Duodenal mucosa (tissue), 2 donors: Measurements from ENCODE around the gene C12orf60.
A peak's percentile ranks its signal among the peaks of the same experiment; 100 is the strongest.

ENCODE experiments used
- H3K27ac ChIP-seq: one replicate; pipeline ENCODE4 v1.7.0; 2013; ENCODE audit warnings: low read depth, low read length
- H3K27me3 ChIP-seq, 2 donors: one replicate each; pipeline ENCODE4 v1.7.0; 2013; ENCODE audit warnings: low read length in 2 of 2, control low read depth in 1 of 2; ENCODE audit not compliant: insufficient read depth in 2 of 2, control insufficient read depth in 1 of 2
- H3K36me3 ChIP-seq, 2 donors: one replicate each; pipeline ENCODE4 v1.7.0; 2013; ENCODE audit warnings: low read length in 2 of 2, control low read depth in 1 of 2; ENCODE audit not compliant: insufficient read depth in 2 of 2, control insufficient read depth in 1 of 2
- H3K4me1 ChIP-seq, 2 donors: one replicate each; pipeline ENCODE4 v1.7.0; 2013; ENCODE audit warnings: low read length in 2 of 2, control low read depth in 1 of 2; ENCODE audit not compliant: insufficient read depth in 2 of 2, control insufficient read depth in 1 of 2
- H3K4me3 ChIP-seq, 2 donors: one replicate each; pipeline ENCODE4 v1.7.0; 2013; ENCODE audit warnings: low read length in 2 of 2, low read depth in 1 of 2
- H3K9ac ChIP-seq, 2 donors: one replicate each; pipeline ENCODE4 v1.7.0; 2013; ENCODE audit warnings: low read length in 2 of 2, low read depth in 1 of 2
- H3K9me3 ChIP-seq, 2 donors: one replicate each; pipeline ENCODE4 v1.7.0; 2013; ENCODE audit warnings: low read length in 2 of 2, control low read depth in 1 of 2; ENCODE audit not compliant: control insufficient read depth in 1 of 2

C12orf60 gene

DNA sequence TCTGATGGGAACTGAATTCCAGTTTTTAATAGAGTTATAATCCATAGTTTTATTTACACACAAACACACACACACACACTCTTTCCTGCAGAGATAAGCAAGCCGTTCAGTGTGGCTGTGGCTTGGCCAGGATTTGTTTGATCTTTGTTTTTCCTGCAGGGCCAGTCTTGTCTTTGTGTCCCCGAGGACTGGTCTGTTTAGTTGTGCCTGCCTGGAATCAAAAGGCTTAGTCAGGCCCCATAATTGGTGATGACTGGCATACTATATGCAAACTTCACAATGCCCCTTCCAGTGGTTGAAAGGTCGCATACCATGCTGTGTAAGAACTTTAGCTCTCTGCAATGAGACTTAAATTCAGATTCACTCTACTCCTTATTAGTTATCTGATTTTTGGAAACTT is 26.2 kb upstream of the C12orf60 start:
- Histone ChIP-seq H3K4me3 (no peak overlapping the region), H3K27ac (no peak overlapping the region), H3K36me3 (no peaks in the 10 kb centered on the region)

DNA sequence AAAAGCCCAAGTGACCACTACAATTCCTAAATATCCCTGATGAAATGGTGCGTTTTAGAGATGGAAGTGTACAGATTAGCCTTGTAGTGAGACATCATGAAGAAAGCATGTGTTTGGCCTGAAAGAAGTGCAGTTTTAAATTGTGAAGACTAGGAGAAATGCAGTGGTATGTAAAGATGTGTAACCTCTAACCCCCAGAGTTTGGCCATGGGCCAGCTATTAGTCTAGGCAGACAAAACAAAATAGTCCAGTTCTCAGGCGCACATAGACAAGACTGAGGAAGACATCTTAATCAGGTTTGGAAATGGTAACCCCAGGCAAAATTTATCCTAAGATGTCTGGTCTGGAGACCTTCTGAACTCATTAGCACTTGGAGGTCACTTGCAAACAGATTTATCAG is 23.6 kb upstream of the C12orf60 start:
- no peaks in the 10 kb centered on the region for H3K27me3 ChIP-seq
- no peak overlapping the region for H3K4me3 ChIP-seq
- H3K4me1 ChIP-seq: peaks cover 10 to 20% of the 10 kb centered on the region in 2 donors
- H3K9ac ChIP-seq: no peak overlapping the region
- no peaks in the 10 kb centered on the region for H3K36me3 ChIP-seq
- no peaks in the 10 kb centered on the region for H3K9me3 ChIP-seq
- no peak overlapping the region for H3K27ac ChIP-seq

More for the DNA sequence above, 26.2 kb upstream of the C12orf60 start:
- Histone ChIP-seq H3K9ac (no peak overlapping the region), H3K27me3 (no peaks in the 10 kb centered on the region), H3K4me1 (peaks cover 10 to 20% of the 10 kb centered on the region in 2 donors), H3K9me3 (no peaks in the 10 kb centered on the region)

DNA sequence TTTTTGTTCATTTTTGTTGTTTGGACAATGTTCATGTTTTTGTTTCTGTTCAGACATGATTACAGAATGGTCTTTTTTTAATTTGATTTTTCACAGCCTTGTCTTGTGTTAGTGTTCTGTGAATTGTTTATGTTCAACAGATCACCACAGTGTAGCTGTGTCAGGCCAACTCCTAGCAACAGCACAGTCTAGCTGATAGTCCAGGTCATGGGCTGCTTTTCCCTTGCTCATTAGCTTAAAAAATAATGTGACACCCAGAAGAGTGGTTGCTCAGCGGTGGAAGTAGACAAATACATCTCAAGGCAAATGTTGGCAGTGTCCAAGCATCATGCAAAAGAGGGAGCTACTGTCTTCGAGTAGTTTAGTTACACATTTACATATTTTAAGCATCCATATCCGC is 22.6 kb upstream of the C12orf60 start:
- H3K36me3 ChIP-seq: peaks cover 0 to 6% of the 10 kb centered on the region in 2 donors
- H3K27ac ChIP-seq: no peak overlapping the region
- no peaks in the 10 kb centered on the region for H3K27me3 ChIP-seq
- H3K4me1 ChIP-seq: peaks cover 6 to 17% of the 10 kb centered on the region in 2 donors
- H3K4me3 ChIP-seq: no peak overlapping the region
- H3K9ac ChIP-seq: no peak overlapping the region
- H3K9me3 ChIP-seq: no peaks in the 10 kb centered on the region

DNA sequence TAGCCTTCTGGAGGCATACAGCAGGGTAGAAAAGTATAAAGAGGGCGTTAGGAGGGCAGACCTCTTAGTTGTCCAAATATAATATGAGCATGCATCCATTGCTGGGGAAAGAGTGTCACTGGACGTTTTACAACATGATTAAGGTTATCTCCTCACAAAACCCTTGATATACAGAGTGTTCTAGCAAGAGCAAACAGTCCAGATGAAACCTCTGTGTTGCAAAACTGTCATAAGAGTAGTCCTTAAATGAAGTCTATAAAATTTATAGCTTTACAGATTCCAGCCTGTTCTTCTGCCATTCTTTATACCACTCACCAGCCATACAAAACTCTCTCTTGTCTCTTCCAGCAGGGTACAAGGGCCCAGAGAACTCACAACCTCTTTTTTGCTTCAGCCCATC is 21.9 kb upstream of the C12orf60 start:
- Histone ChIP-seq H3K9ac (no peak overlapping the region), H3K27ac (no peak overlapping the region), H3K4me3 (no peak overlapping the region), H3K36me3 (peaks cover 0 to 8% of the 10 kb centered on the region in 2 donors), H3K4me1 (peaks cover 0 to 10% of the 10 kb centered on the region in 2 donors), H3K9me3 (no peaks in the 10 kb centered on the region), H3K27me3 (no peaks in the 10 kb centered on the region)

DNA sequence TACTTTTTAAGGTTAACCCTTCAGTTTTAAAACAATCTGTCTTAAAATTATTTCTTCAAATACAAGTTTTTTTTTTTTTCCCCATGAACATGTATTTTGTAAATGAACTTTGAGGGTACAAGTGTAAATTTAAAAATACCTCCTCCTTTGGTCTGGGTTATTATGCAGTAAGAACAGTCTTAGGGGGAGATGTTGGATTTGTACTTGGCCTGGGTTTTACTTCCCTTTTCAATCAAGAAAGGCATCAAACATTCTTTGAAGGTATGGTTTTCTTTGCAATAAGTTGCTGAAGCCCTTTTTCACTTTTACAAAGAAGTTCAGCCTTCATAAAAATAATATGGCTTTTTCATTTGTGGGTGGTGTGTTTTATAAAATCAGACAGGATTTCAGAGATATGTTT is 20.7 kb upstream of the C12orf60 start:
- Histone ChIP-seq H3K4me1 (no peaks in the 10 kb centered on the region), H3K9me3 (no peaks in the 10 kb centered on the region), H3K36me3 (peaks cover under 1 to 20% of the 10 kb centered on the region in 2 donors), H3K27ac (no peak overlapping the region), H3K27me3 (no peaks in the 10 kb centered on the region), H3K4me3 (no peak overlapping the region), H3K9ac (no peak overlapping the region)

DNA sequence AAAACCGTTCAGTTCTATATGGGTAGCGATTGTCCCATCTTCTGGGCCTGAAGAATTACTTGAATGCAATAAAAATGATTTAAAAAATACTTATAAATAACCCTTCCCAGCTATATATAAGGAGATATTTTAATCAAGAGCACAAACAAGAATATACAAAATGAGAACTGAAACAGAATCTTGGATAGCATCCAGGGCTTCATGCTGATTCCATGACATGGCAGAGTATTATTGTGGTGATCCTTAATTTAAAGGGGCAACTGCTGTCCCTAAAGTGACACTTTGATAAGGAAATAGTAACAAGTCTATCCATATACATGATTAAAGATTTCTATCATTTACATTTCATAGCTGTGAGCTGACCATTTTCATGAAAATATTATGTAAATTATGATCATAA is 19.0 kb upstream of the C12orf60 start:
- Histone ChIP-seq H3K27ac (no peak overlapping the region), H3K4me1 (no peaks in the 10 kb centered on the region), H3K27me3 (no peaks in the 10 kb centered on the region)

DNA sequence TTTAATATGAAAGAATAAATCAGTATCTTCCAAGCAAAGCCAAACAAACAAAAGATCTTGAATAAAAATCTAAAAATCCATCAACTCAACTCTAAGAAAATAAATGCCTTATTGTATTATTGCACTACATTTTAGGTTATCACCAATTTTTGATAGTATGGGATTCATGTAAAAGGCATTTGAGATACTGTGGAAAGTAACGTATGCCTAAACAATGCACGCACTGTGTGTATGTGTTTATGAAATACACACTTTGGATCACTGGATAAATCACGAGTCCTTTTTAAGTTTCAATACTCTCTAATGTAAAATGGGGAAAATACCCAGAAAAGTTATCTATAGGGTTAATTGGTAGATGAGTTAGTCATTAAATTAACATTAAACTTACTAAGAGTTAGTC is 17.9 kb upstream of the C12orf60 start:
- Histone ChIP-seq H3K27me3 (no peaks in the 10 kb centered on the region), H3K36me3 (peaks cover 23 to 42% of the 10 kb centered on the region in 2 donors), H3K4me1 (no peaks in the 10 kb centered on the region), H3K9ac (no peak overlapping the region), H3K4me3 (no peak overlapping the region), H3K27ac (no peak overlapping the region), H3K9me3 (no peaks in the 10 kb centered on the region)

More for the DNA sequence above, 19.0 kb upstream of the C12orf60 start:
- Histone ChIP-seq H3K36me3 (peaks cover 15 to 33% of the 10 kb centered on the region in 2 donors), H3K4me3 (no peak overlapping the region), H3K9ac (no peak overlapping the region), H3K9me3 (no peaks in the 10 kb centered on the region)

DNA sequence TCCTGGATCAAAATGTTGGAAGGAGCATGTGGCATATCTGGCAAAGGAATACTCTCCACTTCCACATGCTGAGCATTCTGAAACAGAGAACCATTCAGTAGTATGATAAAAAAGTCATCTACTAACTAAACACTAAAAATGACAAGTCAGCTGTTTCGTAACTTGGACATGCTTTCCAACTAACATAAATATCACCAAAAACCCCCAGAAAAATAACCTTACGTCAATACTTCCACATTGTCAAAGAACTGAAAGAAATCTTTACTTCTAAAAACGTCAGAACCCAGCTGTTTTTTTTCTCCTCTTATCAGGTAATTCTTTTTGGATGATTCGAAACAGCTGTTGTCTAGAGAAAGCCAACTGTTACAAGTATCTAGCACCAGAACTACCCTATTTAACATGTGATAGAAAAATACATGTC is 8.4 kb upstream of the C12orf60 start:
- Histone ChIP-seq H3K36me3 (peaks cover 38 to 72% of the 10 kb centered on the region in 2 donors), H3K9me3 (no peaks in the 10 kb centered on the region), H3K4me3 (no peak overlapping the region), H3K4me1 (no peaks in the 10 kb centered on the region), H3K27ac (no peak overlapping the region), H3K9ac (no peak overlapping the region), H3K27me3 (no peaks in the 10 kb centered on the region)

DNA sequence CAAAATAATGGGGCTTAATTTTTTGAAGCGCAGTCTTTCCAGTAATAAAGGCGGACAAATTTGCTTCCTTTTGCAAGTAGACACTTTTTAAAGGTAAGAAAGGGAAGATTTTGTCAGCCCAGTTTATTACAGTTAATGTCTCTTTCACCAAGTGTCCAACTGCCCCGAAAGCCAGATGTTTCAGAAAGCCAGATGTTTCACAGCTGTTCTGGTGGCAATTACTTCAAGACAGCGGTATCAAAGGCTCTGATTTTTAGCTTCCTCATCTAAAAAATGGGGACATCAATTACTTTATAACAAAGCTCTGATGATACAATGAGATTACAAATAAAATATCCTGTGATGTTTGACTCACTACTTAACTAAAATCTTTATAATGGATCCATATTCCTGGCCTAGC is 1.2 kb upstream of the C12orf60 start:
- Histone ChIP-seq H3K4me3 (peak overlapping the region; percentile 99), H3K9me3 (no peaks in the 10 kb centered on the region), H3K27ac (no peak overlapping the region), H3K36me3 (peaks cover 8 to 19% of the 10 kb centered on the region in 2 donors), H3K27me3 (no peaks in the 10 kb centered on the region), H3K4me1 (peaks cover 13 to 22% of the 10 kb centered on the region in 2 donors), H3K9ac (peak overlapping the region in 1 of 2 donors; percentile 97)

DNA sequence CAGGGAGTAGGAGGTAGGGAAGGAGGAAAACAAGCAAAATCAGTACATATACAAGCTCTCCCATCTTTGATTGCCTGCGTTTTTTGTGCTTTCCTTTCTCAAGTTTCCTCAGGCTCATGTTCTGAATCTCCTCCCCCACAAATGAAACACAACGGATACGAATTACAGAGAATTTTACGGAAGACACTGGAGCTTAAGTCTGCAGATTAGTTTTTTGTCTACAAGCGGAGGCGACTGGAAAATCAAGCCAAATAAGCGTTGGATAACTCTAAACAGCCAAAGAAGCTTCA is 804 bp upstream of the C12orf60 start:
- Histone ChIP-seq H3K4me3 (peak overlapping the region; percentile 99), H3K4me1 (peaks cover 13 to 22% of the 10 kb centered on the region in 2 donors), H3K36me3 (peaks cover 4 to 14% of the 10 kb centered on the region in 2 donors), H3K27me3 (no peaks in the 10 kb centered on the region), H3K27ac (peak overlapping the region; percentile 84), H3K9me3 (no peaks in the 10 kb centered on the region), H3K9ac (peak overlapping the region; percentile 95 to 97)

DNA sequence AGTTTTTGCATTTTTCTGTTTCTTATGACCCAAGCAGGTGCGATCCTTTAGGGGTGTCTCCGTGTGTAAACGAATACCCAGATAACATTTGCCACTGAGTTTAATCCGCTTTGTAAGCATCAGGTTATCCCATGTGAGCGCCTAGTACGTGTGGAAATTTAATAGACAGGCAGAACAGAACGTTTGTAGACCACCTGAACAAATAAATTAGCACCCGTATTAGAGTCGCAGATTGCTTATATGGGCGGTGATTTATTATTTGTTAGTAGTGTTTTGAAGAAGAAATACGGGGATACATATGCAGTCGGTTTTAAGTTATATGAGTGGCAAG is 325 bp downstream of the C12orf60 start:
- Histone ChIP-seq H3K4me3 (peak overlapping the region; percentile 99), H3K27ac (no peak overlapping the region), H3K9ac (peak overlapping the region; percentile 79 to 97), H3K4me1 (peaks cover 13 to 22% of the 10 kb centered on the region in 2 donors), H3K36me3 (peaks cover 4 to 5% of the 10 kb centered on the region in 2 donors), H3K9me3 (no peaks in the 10 kb centered on the region), H3K27me3 (no peaks in the 10 kb centered on the region)
